Measurements from ENCODE around the gene KHNYN.

Gene KHNYN

DNA sequence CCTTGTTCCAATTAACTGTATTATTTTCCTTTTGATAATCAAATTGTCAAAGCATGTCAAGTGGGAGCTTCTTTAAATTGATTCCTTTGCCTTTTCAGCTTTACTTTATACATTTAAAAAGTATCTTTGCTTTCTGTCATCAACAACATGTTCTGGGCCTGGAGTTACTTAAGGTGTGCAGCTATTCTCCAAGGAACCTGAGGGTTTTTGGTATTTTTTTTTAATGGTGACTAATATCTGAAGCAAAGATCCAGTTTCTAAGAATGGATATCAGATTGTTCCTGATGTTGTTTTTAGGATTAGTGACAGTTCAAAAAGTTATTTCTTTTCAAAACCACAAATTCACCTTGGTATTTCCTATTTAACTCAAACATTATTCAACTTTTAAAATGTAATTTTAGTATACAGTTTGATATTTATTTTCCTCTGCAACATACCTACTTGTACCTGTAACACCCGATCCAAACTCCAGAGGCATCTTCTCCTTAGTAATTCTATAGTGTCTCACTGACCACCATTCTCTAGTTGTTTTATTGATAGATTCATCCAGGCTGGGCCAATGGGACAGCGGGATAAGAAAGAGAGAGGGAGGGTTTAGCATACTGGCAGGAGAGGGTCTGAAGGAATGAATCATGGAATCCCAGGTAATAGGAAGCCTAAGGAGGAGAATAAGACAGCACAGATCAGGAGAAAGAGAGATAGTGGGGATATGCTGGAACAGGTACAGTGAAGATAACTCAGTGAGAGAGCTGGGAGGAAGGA, 3.4 kb upstream of the KHNYN start:
- Histone ChIP-seq H3F3A (ENCODE audit: low read depth) (no peaks in the 10 kb centered on the region), H3K36me3 (ENCODE audit: insufficient read depth, low read length) (no peaks in the 10 kb centered on the region), H3K9ac (ENCODE audit: low read depth, low read length, poor library complexity, severe bottlenecking) (no peak overlapping the region), H3K27me3 (ENCODE audit: insufficient read depth, low read length, poor library complexity, severe bottlenecking) (no peaks in the 10 kb centered on the region), H3K79me2 (ENCODE audit: insufficient read depth, low read length) (peaks cover 16% of the 10 kb centered on the region), H3K4me2 (ENCODE audit: low read depth, low read length, poor library complexity, severe bottlenecking) (no peak overlapping the region), H3K4me1 (ENCODE audit: insufficient read depth, low read length, poor library complexity, severe bottlenecking) (peaks cover 57% of the 10 kb centered on the region), H3K9me3 (ENCODE audit: insufficient read depth, low read depth, low read length) (no peaks in the 10 kb centered on the region), H2AFZ (ENCODE audit: low read length) (no peak overlapping the region), H4K20me1 (ENCODE audit: insufficient read depth, low read length, poor library complexity, severe bottlenecking) (peaks cover 12% of the 10 kb centered on the region), H3K4me3 (ENCODE audit: low read length, poor library complexity, severe bottlenecking) (no peak overlapping the region), H3K9me2 (replicated peaks; ENCODE audit: low read depth, low read length) (no peaks in the 10 kb centered on the region)
- TF ChIP-seq, protein P1, sequence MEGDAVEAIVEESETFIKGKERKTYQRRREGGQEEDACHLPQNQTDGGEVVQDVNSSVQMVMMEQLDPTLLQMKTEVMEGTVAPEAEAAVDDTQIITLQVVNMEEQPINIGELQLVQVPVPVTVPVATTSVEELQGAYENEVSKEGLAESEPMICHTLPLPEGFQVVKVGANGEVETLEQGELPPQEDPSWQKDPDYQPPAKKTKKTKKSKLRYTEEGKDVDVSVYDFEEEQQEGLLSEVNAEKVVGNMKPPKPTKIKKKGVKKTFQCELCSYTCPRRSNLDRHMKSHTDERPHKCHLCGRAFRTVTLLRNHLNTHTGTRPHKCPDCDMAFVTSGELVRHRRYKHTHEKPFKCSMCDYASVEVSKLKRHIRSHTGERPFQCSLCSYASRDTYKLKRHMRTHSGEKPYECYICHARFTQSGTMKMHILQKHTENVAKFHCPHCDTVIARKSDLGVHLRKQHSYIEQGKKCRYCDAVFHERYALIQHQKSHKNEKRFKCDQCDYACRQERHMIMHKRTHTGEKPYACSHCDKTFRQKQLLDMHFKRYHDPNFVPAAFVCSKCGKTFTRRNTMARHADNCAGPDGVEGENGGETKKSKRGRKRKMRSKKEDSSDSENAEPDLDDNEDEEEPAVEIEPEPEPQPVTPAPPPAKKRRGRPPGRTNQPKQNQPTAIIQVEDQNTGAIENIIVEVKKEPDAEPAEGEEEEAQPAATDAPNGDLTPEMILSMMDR (conservative IDR thresholded peaks at IDR 0.05; ENCODE audit: low read length): no peak
- TF ChIP-seq EZH2phosphoT487 (IDR thresholded peaks at IDR 0.05; ENCODE audit: borderline replicate concordance): no peak

DNA sequence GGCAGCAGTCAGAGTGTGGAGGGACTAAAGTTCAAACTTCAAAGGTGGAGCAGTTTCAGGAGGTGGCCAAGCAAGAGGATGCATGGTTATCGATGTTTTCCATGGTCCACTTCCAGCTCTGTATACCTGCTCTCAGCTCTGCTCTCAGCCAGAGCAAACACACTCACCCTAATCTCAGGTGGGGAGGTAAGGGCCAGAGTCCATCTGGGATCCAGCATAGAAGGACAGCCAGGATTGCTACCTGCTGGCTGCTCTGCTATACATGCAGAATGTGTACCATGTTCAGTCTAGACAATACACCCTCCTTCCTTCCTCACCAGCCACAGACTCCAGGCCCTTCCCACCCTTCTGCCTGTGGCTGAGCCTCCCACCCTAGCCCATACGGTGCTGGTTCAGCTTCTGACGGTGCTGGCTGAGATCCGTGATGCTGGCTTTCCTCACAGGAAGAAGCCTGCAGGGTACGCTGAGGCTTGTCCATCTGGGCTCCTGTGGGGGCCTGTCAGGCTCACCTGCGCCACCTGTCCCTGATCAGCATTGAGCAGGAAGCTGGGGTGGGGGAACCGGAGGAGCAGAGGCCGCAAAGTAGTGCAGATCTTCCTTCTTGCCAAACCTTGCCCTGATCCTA, 2.7 kb upstream of the KHNYN start:
- Histone ChIP-seq H3K4me3 (ENCODE audit: low read length, poor library complexity, severe bottlenecking) (no peak overlapping the region), H2AFZ (ENCODE audit: low read length) (no peak overlapping the region), H3K27me3 (ENCODE audit: insufficient read depth, low read length, poor library complexity, severe bottlenecking) (no peaks in the 10 kb centered on the region), H3K79me2 (ENCODE audit: insufficient read depth, low read length) (peaks cover 22% of the 10 kb centered on the region), H3K4me1 (ENCODE audit: insufficient read depth, low read length, poor library complexity, severe bottlenecking) (peaks cover 60% of the 10 kb centered on the region), H3K9ac (ENCODE audit: low read depth, low read length, poor library complexity, severe bottlenecking) (no peak overlapping the region), H4K20me1 (ENCODE audit: insufficient read depth, low read length, poor library complexity, severe bottlenecking) (peaks cover 18% of the 10 kb centered on the region), H3F3A (ENCODE audit: low read depth) (no peaks in the 10 kb centered on the region), H3K36me3 (ENCODE audit: insufficient read depth, low read length) (no peaks in the 10 kb centered on the region), H3K4me2 (ENCODE audit: low read depth, low read length, poor library complexity, severe bottlenecking) (no peak overlapping the region), H3K9me2 (replicated peaks; ENCODE audit: low read depth, low read length) (no peaks in the 10 kb centered on the region), H3K9me3 (ENCODE audit: insufficient read depth, low read depth, low read length) (no peaks in the 10 kb centered on the region)
- TF ChIP-seq EZH2phosphoT487 (IDR thresholded peaks at IDR 0.05; ENCODE audit: borderline replicate concordance): no peak
- TF ChIP-seq, protein P1 (conservative IDR thresholded peaks at IDR 0.05; ENCODE audit: low read length): no peak

DNA sequence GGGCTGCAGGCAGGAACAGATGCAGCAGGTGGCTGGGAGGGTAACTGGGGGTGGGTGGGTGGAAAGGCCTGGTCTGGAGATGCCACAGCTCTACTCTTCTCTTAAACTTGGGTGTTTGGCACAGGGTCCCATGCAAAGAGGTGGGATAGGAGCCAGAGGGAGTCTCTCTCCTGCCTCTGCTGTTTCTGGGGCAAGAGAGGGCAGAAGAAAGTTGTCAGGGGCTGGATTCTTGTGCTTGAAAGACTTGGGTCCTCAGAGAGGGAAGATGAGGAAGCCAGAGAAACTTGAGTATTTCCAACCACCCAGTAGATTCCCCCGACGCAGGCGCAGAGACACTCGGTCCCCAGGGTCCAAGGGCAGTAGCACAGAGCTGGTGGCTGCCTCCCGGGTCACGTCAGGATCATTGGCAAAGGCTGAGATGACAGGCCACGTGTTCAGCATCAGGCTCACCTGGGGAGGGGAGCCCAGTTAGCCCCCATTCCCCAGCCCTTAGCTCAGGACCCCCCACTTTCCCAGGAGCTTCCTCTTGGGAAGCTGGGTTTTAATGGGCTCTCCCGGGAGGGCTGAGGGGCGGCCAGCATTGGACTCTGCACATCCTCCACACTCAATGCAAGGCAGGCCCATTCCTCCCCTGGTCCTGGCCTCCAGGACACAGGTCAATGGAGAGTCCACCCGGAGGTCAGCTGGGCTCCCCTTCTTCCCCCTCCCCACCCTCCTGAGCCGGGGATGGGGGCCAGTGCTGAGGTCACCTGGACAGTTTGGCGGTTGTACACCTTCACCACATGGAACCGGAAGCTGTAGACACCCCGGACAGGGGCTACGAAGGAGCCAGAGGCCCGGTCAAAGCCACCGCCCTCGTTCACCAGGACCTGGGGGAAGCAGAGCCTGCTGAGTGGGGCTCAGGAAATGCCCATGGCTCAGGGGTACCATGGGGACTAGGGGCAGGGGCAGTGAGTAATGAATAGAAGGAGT, 1.9 kb upstream of the KHNYN start:
- peaks cover 59% of the 10 kb centered on the region for H3K4me1 ChIP-seq (ENCODE audit: insufficient read depth, low read length, poor library complexity, severe bottlenecking)
- H3K4me3 ChIP-seq (ENCODE audit: low read length, poor library complexity, severe bottlenecking): no peak overlapping the region
- no peaks in the 10 kb centered on the region for H3K9me2 ChIP-seq (replicated peaks; ENCODE audit: low read depth, low read length)
- TF ChIP-seq, protein P1 (conservative IDR thresholded peaks at IDR 0.05; ENCODE audit: low read length): no peak
- TF ChIP-seq EZH2phosphoT487 (IDR thresholded peaks at IDR 0.05; ENCODE audit: borderline replicate concordance): no peak
- H3K9me3 ChIP-seq (ENCODE audit: insufficient read depth, low read depth, low read length): no peaks in the 10 kb centered on the region
- H2AFZ ChIP-seq (ENCODE audit: low read length): no peak overlapping the region
- no peak overlapping the region for H3K4me2 ChIP-seq (ENCODE audit: low read depth, low read length, poor library complexity, severe bottlenecking)
- peaks cover 1% of the 10 kb centered on the region; the same call in 1 of the 2 replicates for H3K36me3 ChIP-seq (ENCODE audit: insufficient read depth, low read length)
- H3K9ac ChIP-seq (ENCODE audit: low read depth, low read length, poor library complexity, severe bottlenecking): peak overlapping the region; percentile 18
- H4K20me1 ChIP-seq (ENCODE audit: insufficient read depth, low read length, poor library complexity, severe bottlenecking): peaks cover 26% of the 10 kb centered on the region
- H3F3A ChIP-seq (ENCODE audit: low read depth): no peaks in the 10 kb centered on the region
- H3K27me3 ChIP-seq (ENCODE audit: insufficient read depth, low read length, poor library complexity, severe bottlenecking): no peaks in the 10 kb centered on the region
- peaks cover 30% of the 10 kb centered on the region for H3K79me2 ChIP-seq (ENCODE audit: insufficient read depth, low read length)
